Brain microvascular endothelial cell (primary cell): ENCODE measurements around the gene RPS13.
"Not testable (repeated sequence)": the region's sequence is repeated elsewhere in the genome, so short reads cannot be mapped to it uniquely, and the experiment has no call there.

ENCODE experiments used
- DNase-seq: peaks from one replicate; pipeline ENCODE4 v3.0.0-alpha.2; 2020
- H3K27ac ChIP-seq: fragments of 250-450 bp; sonication (Bioruptor Pico); 2 replicates; pipeline ENCODE4 v1.5.1; 2020; ENCODE audit warnings: mild to moderate bottlenecking, moderate library complexity
- H3K27me3 ChIP-seq: fragments of 250-450 bp; sonication (Bioruptor Pico); replicated peaks from 2 replicates; pipeline ENCODE4 v1.5.1; 2020; ENCODE audit warnings: mild to moderate bottlenecking
- H3K36me3 ChIP-seq: fragments of 250-450 bp; sonication (Bioruptor Pico); replicated peaks from 2 replicates; pipeline ENCODE4 v1.5.1; 2020; ENCODE audit warnings: mild to moderate bottlenecking
- H3K4me3 ChIP-seq: 2 replicates; pipeline ENCODE4 v1.5.1; 2011; ENCODE audit warnings: low read depth, mild to moderate bottlenecking, control low read depth, low read length, moderate library complexity
- in situ Hi-C: cut with HindIII; loops from 2 replicates; pipeline ENCODE4 v1.10.0; 2017; ENCODE audit warnings: low sequenced_read_pairs, low pct_ligation_motif_present
- TF ChIP-seq, protein P1 (sequence below): IDR thresholded peaks from 2 replicates; pipeline ENCODE4 v1.5.1; 2011; ENCODE audit warnings: low read depth, mild to moderate bottlenecking, moderate library complexity, low read length, control low read depth, inconsistent platforms; ENCODE audit errors: missing control alignments

RPS13 gene

DNA sequence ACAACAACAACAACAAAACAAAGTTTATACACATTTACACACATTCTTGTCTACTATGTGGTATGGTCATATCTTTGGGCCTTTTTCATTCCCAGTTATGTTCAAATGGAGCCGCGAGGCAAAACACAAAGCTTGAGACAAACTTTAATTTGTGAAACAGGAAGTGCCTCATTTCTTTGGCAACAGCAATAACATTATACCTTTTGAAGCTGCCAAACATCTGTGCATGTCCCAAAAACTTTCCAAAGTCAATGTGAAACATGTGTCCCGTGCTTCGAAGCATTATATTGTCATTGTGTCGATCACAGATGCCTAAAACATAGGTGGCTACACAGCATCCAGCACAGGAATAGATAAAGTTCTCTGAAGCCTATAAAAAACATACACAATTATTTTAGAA lies 25.0 kb upstream of the RPS13 start:
- no peak overlapping the region for H3K4me3 ChIP-seq
- H3K36me3 ChIP-seq = peaks cover 44% of the 10 kb centered on the region
- no peaks in the 10 kb centered on the region for H3K27me3 ChIP-seq
- TF ChIP-seq, protein P1, sequence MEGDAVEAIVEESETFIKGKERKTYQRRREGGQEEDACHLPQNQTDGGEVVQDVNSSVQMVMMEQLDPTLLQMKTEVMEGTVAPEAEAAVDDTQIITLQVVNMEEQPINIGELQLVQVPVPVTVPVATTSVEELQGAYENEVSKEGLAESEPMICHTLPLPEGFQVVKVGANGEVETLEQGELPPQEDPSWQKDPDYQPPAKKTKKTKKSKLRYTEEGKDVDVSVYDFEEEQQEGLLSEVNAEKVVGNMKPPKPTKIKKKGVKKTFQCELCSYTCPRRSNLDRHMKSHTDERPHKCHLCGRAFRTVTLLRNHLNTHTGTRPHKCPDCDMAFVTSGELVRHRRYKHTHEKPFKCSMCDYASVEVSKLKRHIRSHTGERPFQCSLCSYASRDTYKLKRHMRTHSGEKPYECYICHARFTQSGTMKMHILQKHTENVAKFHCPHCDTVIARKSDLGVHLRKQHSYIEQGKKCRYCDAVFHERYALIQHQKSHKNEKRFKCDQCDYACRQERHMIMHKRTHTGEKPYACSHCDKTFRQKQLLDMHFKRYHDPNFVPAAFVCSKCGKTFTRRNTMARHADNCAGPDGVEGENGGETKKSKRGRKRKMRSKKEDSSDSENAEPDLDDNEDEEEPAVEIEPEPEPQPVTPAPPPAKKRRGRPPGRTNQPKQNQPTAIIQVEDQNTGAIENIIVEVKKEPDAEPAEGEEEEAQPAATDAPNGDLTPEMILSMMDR = no peak
- DNase-seq = no peak
- H3K27ac ChIP-seq = no peak overlapping the region
- in situ Hi-C loops = no loop called here

DNA sequence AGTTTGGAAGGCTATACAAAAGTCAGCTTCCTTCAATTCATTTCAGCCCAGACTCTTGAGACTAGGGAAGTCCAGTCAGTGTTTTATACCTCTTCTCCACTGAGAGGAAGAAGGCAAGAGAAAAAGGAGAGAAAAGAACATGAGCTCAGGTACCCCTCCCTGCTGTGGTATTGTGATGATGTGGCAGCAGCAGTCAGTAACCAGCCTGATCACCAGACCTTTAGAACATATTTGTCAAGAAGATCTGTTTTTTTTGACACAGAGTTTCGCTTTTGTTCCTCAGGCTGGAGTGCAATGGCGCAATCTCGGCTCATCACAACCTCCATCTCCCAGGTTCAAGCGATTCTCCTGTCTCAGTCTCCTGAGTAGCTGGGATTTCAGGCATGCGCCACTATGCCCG lies 21.2 kb upstream of the RPS13 start:
- H3K36me3 ChIP-seq = peaks cover 35% of the 10 kb centered on the region
- H3K27me3 ChIP-seq = no peaks in the 10 kb centered on the region
- no peak for DNase-seq
- TF ChIP-seq, protein P1 = no peak
- H3K27ac ChIP-seq = no peak overlapping the region
- no peak overlapping the region for H3K4me3 ChIP-seq
- in situ Hi-C loops = no loop called here

DNA sequence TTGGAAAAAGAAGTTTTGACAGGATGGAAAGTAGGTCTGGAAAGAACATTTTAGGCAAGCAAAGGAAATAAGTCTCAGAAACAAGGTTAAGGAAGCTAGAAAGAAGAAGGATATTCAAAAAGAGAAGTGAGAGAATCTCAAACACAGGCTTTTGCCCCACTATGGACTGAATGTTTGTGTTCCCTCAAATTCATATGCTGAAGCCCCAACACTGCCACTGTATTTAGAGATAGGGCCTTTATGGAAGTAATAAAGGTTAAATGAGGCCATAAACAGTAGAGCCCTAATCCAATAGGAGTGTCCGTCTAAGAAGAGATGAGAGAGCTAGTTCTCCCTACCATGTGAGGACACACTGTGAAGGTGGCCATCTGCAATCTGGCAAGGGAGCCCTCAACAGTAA lies 20.6 kb upstream of the RPS13 start:
- in situ Hi-C loops = no loop called here
- peaks cover 38% of the 10 kb centered on the region for H3K36me3 ChIP-seq
- no peak overlapping the region for H3K4me3 ChIP-seq
- no peak for DNase-seq
- TF ChIP-seq, protein P1 = no peak
- no peak overlapping the region for H3K27ac ChIP-seq
- no peaks in the 10 kb centered on the region for H3K27me3 ChIP-seq

DNA sequence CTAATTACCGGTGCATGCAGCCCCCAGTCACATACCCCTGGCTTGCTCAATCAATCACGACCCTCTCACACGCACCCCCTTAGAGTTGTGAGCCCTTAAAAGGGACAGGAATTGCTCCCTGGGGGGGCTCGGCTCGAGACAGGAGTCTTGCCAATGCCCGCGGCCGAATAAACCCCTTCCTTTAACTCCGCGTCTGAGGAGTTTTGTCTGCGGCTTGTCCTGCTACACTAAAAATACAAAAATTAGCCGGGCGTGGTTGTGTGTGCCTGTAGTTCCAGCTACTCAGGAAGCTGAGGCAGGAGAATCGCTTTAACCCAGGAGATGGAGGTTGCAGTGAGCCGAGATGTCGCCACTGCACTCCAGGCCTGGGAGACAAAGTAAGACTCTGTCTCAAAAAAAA lies 8.5 kb upstream of the RPS13 start:
- H3K27me3 ChIP-seq, in situ Hi-C loops: not testable (repeated sequence)

DNA sequence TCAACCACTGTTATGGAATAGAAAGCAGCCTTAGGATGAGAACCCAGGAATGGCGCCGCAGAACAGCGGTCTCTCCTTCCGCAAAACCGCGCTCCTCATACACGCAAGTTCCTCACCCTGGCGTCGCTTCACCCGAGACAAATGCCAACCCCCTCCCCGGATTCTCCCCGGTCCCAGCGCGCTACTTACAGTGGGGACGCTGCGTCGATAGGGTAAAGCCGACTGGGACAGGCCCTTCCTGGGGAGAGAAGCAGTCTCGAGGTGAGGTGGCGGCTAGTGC lies 287 bp downstream of the RPS13 start:
- DNase-seq = no peak
- peak overlapping the region; percentile 76 for H3K27ac ChIP-seq
- peak overlapping the region; percentile 99 for H3K4me3 ChIP-seq
- TF ChIP-seq, protein P1 = no peak
- H3K36me3 ChIP-seq = peaks cover 33% of the 10 kb centered on the region
- in situ Hi-C loops = no loop called here
- H3K27me3 ChIP-seq = no peaks in the 10 kb centered on the region

More for the DNA sequence above, 8.5 kb upstream of the RPS13 start:
- H3K36me3 ChIP-seq = peaks cover 16% of the 10 kb centered on the region
- not testable (repeated sequence) for DNase-seq, H3K4me3 ChIP-seq, H3K27ac ChIP-seq

DNA sequence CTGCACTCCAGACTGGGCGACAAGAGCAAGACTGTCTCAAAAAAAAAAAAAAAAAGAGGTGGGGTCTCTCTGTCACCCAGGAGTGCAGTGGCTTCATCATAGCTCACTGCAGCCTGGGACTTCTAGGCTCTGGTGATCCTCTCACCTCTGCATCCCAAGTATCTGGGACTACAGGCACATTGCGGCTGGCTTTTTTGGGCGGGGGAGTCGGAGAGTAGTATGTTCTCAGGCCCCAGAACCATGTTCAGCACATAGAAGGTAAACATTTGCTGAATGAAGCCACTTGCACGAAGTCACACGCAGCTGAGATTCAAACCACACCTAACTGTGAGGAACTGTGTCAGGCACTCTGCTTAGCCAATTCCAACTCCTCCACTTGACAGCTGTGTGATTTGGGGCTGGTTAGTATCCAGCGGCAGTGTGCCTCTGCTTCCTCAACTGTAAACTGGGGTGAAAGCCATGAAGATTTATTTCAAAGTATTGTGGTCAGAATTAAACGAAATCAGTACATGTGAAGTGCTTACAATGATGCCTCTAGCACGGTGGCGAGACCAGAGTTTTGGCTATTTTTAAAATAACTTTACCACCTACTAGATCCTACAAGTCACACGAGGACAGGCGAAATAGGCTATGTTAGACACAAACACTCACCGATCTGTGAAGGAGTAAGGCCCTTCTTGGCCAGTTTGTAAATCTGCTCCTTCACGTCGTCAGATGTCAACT lies 789 bp downstream of the RPS13 start:
- TF ChIP-seq, protein P1 = no peak
- Histone ChIP-seq H3K27me3 (no peaks in the 10 kb centered on the region), H3K27ac (peak overlapping the region; percentile 76), H3K36me3 (peaks cover 33% of the 10 kb centered on the region), H3K4me3 (peak overlapping the region; percentile 99)
- in situ Hi-C loops = no loop called here
- DNase-seq = no peak
